Ishikawa (cell line): ENCODE results near the gene SYT1.

Experiments used
- CEBPB ChIP-seq: IDR thresholded peaks from 2 replicates; pipeline ENCODE4 v1.6.1; 2012
- CREB1 ChIP-seq: IDR thresholded peaks from 2 replicates; pipeline ENCODE4 v1.6.1; 2012; ENCODE audit warnings: low read depth
- EGR1 ChIP-seq: IDR thresholded peaks from 2 replicates; pipeline ENCODE4 v1.6.1; 2012
- EP300 ChIP-seq: IDR thresholded peaks from 2 replicates; pipeline ENCODE4 v1.6.1; 2012; ENCODE audit warnings: borderline replicate concordance
- FOXM1 ChIP-seq: IDR thresholded peaks from 2 replicates; pipeline ENCODE4 v1.6.1; 2012; ENCODE audit warnings: low read depth, borderline replicate concordance
- NFIC ChIP-seq: IDR thresholded peaks from 2 replicates; pipeline ENCODE4 v1.6.1; 2012
- RAD21 ChIP-seq: IDR thresholded peaks from 2 replicates; pipeline ENCODE4 v1.6.1; 2012; ENCODE audit warnings: low read depth
- REST ChIP-seq: IDR thresholded peaks from 2 replicates; pipeline ENCODE4 v1.6.1; 2012; ENCODE audit warnings: low read depth, mild to moderate bottlenecking
- TAF1 ChIP-seq: IDR thresholded peaks from 2 replicates; pipeline ENCODE4 v1.6.1; 2012; ENCODE audit warnings: low read depth, mild to moderate bottlenecking
- TCF12 ChIP-seq: IDR thresholded peaks from 2 replicates; pipeline ENCODE4 v1.6.1; 2012; ENCODE audit warnings: low read depth
- TEAD4 ChIP-seq: IDR thresholded peaks from 2 replicates; pipeline ENCODE4 v1.6.1; 2012
- USF1 ChIP-seq: IDR thresholded peaks from 2 replicates; pipeline ENCODE4 v1.6.1; 2012
- YY1 ChIP-seq: IDR thresholded peaks from 2 replicates; pipeline ENCODE4 v1.6.1; 2012; ENCODE audit warnings: low read depth
- ZBTB7A ChIP-seq: IDR thresholded peaks from 2 replicates; pipeline ENCODE4 v1.6.1; 2012; ENCODE audit warnings: low read depth
- TF ChIP-seq, protein P1 (sequence below): IDR thresholded peaks from 2 replicates; pipeline ENCODE4 v1.6.1; 2012

The SYT1 gene

DNA sequence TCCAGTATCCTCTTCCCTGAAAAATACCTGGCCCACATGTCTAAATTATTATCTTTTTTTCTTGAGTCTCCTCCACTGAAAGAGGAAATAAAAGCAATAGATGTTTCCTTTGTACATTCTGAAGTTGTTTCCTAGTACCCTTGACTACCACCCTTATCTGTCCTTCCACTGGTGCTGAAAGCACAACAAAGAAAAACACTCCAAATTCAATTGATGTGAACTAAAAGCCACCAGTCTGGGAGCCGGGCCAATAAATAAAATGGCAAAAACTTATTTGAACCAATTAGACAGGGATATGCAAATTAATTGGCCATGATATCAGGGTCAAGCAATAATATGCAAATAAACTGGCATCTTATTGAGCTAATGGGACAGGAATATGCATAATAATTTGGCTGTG lies 495.7 kb downstream of the SYT1 start:
- no peak for TF ChIP-seq CREB1
- no peak for TF ChIP-seq EP300
- no peak for TF ChIP-seq REST
- TF ChIP-seq FOXM1, result no peak
- TF ChIP-seq NFIC, result no peak
- TF ChIP-seq RAD21, result no peak
- TF ChIP-seq CEBPB, result no peak
- TF ChIP-seq TEAD4, result no peak
- TF ChIP-seq, protein P1, sequence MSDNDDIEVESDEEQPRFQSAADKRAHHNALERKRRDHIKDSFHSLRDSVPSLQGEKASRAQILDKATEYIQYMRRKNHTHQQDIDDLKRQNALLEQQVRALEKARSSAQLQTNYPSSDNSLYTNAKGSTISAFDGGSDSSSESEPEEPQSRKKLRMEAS, result no peak
- TF ChIP-seq ZBTB7A, result no peak
- no peak for TF ChIP-seq YY1
- no peak for TF ChIP-seq USF1
- no peak for TF ChIP-seq EGR1
- no peak for TF ChIP-seq TAF1
- TF ChIP-seq TCF12, result no peak

DNA sequence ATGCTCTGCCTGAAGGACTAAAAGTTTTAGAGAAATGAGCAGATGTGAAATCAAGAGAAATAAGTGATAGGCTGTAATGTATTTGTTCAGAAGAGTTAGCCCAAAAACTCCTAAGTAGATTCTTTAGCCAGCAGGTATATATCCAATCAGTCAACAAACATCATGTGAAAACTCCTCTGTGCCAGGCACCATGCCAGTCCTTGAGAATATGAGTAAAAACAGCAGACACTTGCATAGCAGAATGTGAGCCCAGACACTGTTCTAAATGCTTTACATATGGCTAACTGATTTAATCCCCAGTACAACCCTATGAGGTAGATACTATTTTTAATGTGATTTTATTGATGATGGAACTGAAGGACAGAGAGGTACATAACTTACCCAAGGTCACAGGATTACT lies 496.4 kb downstream of the SYT1 start:
- no peak for TF ChIP-seq CEBPB
- no peak for TF ChIP-seq ZBTB7A

DNA sequence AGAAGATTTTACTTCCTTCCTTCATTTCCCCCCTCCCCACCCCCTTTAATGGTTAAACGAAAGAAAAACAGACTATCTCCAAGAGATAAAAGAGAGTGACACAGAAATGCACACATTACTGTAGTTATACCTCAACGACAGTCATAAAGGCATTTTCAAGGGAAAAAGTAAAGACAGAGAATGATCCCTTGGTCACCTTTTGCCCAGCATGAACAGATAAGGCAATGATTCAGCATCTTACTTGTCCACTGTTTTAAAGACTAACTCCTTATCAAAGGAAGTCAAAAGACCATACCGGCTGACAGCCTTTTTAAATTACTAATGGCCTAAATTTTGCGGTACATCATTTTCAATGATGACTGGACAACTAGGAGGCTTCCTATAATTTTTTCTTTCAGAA lies 499.6 kb downstream of the SYT1 start:
- no peak for TF ChIP-seq USF1
- no peak for TF ChIP-seq TCF12
- TF ChIP-seq NFIC, result no peak
- no peak for TF ChIP-seq RAD21
- no peak for TF ChIP-seq REST
- TF ChIP-seq YY1, result no peak
- no peak for TF ChIP-seq CEBPB

- no peak for TF ChIP-seq CREB1
- no peak for TF ChIP-seq FOXM1
- TF ChIP-seq, protein P1, result no peak
- no peak for TF ChIP-seq YY1
- no peak for TF ChIP-seq ZBTB7A
- no peak for TF ChIP-seq REST
- TF ChIP-seq EP300, result no peak
- TF ChIP-seq TCF12, result no peak
- no peak for TF ChIP-seq TAF1
- TF ChIP-seq CEBPB, result no peak
- no peak for TF ChIP-seq RAD21
Observed at GRCh38 chr12:79366374-79366773, 501.8 kb downstream of the SYT1 start.

DNA sequence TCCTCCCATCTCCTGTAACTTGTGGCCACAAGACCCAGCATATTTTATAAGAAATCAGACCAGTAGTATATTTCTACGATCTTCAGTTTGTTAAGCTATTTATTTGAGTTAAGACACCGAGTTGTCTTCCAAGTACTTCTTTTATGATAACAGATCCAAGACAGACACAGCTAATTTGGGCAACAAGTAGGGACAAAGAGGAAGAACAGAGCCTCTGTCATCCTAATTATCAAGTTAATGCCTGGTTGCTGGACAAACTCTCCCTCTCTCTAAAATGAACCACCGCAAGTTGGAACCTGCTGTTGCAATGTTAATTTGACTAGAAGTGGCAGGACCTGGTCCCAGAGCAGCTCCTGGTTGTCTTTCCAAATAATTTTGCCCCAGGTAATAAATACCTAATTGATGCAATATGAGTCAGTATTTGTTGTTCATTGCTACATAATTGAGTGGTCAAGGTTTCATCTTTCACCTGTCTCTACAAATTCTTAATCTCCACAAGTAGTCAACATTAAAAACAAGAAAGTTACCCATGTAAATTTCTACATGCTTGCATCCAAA lies 502.5 kb downstream of the SYT1 start:
- TF ChIP-seq ZBTB7A, result no peak

DNA sequence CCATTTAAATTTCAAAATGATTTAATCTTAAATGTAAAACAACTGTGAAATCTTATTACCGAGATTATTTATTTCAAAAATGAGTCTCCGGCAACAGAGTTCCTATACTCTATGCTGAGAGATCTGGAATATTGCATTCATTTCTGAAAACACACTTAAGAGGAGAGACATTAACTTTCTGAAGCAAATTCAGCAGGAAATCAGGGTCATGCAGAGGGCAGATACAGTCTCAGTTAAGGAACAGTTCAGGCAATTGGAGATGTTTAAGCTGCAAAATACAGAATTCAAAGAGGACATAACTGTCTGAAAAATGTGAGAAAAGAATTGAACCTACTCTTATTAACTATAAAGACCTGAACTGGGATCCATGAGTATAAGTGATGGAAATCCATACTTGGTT lies 505.4 kb downstream of the SYT1 start:
- TF ChIP-seq TEAD4, result no peak
